OCI-M2 (cell line): Measurements from ENCODE around the gene REL.
"Not testable (repeated sequence)": the region's sequence is repeated elsewhere in the genome, so short reads cannot be mapped to it uniquely, and the experiment has no call there.

Experiments used
- DNase-seq: peaks from one replicate; lab custom pipeline; 2025; ENCODE audit not compliant: unreplicated experiment; lab: John Stamatoyannopoulos, UW

REL gene

DNA sequence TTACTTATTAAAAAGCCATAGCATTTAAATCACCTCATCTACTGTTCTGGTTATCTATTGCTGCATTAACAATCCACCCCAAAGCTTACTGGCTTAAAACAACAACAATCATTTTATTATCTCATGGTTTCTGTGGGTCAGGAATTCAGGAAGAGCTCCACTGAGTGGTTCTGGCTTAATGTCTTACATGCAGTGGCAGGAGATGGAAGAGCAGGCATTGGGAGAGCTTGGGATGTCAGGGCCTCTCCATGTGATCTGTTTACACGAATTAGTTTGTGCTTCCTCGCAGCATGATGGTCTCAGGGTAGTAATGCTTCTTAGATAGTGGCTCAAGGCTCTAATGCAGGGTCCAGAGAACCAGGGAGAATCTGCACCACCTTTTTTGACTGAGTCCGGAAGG is 14.4 kb upstream of the REL start:
- DNase-seq, result no peak

DNA sequence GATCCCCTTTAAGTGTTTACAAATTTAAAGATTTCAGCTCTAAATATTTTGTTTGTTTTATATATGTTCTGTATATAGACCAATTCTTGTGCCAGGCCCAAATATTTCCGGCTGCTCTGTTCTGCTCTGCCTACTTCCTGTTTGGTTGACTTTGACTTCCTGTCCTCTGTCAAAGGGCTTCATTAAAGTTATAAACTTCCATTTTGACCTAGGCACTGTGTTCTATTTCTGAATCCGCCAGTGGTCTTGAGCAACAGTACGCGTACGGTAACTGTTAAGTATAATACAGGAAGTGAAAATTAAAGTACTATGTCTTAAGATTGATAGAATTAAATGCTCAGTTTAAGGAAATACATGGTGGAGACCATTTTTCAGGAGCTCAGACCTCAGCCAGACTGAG is 13.5 kb upstream of the REL start:
- no peak for DNase-seq

DNA sequence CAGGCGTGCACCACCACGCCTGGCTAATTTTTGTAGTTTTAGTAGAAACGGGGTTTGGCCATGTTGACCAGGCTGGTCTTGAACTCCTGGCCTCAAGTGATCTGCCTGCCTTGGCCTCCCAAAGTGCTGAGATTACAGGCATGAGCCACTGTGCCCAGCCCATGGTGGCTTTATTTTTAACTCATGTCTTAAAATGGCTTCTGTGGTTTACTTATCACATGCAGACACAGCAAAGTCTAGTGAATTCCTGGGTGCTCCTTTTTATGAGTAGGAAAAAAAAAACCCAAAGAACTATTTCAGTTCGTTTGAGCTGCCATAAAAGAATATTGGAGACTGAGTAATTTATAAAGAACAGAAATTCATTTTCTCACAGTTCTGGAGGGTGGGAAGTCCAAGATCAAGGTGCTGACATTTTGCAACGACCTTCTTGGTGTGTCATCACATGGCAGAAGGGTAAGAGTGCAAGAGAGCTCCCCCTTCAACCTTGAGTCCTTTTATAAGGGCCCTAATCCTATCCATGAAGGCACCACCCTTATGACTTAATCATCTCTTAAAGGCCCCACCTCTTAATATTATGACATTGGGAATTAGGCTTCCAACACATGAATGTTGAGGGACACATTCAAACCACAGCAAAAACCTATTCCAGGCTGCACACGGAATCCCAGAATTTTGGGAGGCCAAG is 12.6 kb upstream of the REL start:
- DNase-seq, result no peak

DNA sequence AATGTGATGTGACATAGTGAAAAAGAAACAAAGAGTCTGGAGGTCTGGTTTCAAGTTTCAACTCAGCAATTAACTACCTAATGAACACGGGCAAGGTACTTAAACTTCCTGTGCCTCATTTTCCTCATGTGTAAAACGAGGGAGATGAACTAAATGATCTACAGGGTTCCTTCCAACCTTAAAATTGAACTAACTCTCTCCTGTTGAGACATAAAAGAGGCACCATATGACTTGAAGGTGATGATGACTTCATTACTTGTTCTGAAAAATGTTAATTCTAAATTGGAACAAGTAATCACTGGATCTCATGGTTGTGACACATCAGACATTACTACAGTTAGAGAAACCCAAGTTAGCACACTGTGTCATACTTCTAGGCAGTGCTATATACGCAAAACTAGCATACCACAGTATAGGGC is 8.9 kb upstream of the REL start:
- no peak for DNase-seq

DNA sequence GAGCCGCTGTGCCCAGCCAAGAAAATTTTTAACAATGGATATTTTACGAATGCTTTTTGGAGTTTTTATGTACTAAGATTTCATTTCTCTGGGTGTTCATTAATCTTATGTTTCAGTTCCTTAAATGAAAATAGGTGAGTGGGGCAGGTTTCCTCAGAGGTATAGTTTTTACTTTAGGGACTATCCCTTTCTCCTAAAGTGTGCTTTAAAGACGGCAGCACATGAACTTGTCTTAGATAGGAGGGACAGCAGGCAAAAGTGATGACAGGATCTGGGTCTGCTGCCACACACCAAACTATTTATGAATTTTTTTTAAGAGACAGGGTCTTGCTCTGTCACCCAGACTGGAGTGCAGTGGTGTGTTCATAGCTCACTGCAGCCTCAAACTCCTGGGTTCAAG is 8.0 kb upstream of the REL start:
- no peak for DNase-seq

DNA sequence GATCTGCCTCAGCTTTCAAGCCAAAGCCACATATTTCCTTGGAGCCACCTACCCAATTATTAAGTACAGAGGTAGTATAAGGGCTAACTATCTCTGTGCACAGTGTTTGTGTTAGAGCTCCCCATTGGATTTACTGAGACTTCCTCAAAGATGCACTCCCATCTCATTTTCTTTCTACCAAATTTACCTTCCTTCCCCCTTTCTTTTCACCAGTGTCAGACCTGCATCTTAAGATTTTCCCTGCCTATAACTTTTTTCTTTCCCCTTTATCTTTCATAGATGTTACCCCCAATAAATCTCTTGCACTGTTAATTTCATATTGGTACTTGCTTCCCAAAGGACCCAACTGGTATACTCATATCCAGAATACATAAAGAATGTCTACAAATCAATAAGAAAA is 5.9 kb upstream of the REL start:
- no peak for DNase-seq

DNA sequence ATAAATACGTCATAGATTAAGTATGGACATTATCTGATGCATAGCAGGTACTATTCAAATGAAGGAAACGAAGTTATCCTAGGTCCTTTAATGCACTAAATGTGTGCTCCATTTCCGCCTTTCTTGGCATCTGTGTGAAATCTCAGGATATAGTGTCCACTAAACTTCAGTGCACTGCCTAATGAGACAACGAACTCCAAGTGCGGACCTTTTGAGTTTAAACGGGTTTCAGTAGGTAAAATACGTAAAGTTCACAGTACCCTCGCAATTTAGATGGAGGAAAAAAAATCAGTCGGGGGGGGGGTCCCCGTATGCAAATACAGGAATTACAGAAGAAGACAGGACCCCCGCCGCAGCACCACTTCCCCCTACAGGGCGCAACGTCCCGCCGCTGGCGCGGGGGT is 729 bp upstream of the REL start:
- DNase-seq, result no peak

DNA sequence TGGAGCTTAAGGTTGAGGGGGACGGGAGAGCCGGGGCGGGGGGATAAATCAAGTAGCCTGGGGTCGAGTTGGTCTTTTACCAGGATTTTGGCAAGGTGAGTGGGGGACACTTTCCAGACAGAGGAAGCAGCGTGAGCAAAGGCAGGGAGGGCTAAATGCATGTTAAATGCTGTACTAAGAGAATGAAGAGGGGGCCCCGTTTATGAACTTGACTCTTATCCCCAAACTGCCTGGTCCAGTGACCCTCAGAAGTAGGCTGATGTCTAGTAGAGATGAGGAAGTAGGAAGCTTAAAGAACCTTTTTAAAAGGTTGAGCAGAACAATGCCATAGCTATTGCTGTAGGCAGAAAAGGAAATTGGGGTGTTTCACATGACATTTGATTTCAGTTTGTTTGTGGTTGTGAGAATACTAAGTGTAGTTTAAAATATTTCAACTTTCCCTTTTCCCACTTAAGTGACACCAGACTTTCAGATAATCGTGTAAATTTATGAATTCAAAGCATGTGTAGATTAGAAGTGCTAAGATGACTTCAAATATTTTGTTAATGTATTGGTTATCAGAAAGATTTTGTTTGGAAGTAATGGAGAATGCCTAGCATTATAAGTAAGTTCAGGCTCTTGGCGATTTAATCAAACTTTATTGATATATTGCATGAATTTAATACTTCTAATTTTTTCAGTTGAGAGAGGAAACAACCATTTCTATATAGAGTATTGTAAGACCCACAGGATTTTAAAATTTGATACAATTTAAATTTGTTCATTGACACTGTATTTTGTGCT is 1.8 kb downstream of the REL start:
- DNase-seq, result no peak

DNA sequence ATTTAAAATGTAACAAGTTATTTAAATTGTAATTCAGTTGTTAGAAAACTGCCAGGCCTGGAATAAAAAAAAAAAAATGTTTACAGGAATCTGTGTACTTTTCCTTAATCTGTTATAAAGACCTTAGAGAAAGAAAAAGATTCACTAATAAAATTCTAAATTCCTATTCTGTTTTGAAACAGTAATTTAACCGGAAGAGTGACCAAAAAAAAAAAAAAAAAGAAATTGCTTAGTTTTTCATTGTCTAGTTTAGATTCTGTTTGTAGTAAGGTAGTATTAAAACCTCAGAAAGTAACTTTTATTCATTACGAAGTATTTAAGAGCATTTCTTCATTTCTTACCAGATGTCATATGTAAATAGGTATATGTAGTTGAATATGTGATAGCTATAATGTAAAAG is 2.5 kb downstream of the REL start:
- no peak for DNase-seq

DNA sequence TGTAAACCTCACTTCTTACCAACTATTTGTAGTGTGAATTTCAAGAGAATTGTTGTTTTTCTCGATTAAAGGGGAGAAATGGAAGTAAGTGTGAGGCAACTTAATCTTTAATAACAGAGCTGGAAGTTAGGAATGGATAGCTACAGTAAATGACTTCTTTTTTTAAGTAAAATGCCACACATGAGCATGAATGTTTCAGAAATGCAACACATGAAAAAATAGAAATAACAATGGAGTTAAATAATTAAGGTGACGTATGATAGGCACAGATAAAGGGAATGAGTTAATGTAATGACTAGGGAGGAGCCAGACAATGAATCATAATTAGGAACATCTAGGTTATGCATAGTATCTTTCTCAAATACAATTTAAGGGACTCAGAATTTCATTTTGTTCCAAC is 3.4 kb downstream of the REL start:
- no peak for DNase-seq

DNA sequence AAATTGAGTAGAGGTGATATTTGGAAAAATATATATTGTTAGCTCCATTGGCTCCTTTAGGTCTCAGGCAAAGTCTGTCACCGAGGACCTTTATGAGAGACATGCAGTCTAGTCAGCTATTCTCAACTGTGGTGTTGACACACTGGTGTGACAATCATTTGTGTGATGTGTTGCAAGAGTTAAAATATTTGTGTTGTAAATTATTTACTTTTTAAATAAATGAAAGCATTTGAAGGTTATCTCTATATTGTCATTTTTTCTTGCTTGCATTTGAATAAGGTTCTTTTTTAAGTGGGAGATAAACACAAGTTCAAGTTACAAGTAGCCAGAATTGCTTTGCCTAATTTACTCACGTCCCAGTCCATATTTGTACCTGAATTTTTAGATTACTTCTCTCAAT is 4.3 kb downstream of the REL start:
- no peak for DNase-seq

DNA sequence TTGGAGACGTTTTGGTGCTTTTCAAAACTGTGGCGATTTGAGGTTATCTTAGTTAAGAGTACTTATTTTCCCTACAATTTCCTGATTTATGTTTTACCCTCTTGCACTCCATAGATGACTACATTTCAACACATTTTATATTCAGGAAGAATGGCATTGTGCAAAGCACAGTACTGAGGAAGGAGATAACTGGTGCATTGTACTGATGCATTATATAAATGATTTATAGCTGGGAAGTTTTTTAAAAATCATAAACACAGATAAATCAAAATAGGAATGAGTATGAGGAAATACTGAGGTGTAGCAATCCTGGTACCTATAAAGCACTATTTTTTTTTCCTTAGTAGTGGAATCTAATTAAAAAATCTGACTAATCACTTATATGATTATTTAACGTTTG is 5.6 kb downstream of the REL start:
- DNase-seq, result no peak

DNA sequence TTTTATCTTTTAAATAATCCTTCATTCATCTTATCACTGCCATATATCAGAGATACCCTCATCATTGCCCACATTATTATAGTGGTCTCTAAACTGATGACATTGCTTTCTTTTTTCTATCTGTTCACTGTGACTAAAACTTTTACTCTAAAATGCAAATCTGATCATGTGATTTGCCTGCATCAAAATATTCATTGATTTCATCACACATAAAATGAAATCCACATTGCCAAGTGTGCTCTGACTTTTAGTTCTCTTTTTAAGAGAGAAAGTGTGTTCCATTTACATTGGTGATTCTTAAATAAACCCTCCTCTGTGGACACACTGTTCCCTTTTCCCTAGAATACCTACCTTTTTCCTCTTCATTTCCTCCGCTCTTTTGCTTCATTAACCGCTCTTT is 7.5 kb downstream of the REL start:
- no peak for DNase-seq

DNA sequence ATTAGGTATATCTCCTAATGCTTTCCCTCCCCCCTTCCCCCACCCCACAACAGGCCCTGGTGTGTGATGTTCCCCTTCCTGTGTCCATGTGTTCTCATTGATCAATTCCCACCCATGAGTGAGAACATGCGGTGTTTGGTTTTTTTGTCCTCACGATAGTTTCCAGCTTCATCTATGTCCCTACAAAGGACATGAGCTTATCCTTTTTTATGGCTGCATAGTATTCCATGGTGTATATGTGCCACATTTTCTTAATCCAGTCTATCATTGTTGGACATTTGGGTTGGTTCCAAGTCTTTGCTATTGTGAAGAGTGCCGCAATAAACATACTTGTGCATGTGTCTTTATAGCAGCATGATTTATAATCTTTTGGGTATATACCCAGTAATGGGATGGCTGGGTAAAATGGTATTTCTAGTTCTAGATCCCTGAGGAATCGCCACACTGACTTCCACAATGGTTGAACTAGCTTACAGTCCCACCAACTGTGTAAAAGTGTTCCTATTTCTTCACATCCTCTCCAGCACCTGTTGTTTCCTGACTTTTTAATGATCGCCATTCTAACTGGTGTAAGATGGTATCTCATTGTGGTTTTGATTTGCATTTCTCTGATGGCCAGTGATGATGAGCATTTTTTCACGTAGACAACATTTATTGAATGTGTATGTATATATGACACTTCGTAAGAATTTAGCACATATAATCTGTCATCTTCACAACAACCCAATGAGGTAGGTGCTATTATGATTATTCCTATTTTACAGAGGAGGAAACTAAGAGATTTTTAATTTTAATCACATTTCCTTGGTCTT is 8.4 kb downstream of the REL start:
- not testable (repeated sequence) for DNase-seq

DNA sequence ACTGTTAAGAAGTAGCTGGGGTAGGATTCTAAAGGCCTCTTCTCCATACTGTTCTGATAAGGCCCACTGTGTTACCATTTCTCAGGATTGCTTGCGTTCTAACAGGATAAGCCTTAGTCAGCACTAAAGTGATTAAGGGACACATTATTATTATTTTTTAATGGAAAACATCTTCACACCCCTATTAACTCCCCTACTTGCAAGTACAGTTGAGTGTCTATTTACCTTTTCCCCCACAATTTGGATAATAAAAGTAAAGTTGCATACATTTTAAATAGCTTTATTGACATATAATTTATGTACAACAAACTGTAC is 9.0 kb downstream of the REL start:
- no peak for DNase-seq

DNA sequence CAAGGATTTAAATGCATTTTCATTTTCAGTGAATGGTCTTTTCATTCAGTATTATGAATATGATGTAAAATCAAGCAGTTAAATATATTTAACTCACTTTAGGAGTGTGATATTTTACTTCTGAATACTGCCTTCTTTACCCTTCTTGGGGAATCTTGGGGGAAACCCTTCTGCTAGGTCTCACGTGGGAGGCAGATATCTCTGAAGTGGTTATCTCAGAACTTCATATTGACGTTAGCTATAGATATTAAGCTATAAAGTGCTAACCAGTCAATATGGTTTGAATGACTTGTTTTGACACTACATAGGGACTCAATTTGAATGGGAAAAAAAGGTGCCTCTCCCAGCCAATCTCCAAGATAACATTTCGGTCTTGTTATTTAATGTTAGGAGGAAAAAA is 9.8 kb downstream of the REL start:
- no peak for DNase-seq

DNA sequence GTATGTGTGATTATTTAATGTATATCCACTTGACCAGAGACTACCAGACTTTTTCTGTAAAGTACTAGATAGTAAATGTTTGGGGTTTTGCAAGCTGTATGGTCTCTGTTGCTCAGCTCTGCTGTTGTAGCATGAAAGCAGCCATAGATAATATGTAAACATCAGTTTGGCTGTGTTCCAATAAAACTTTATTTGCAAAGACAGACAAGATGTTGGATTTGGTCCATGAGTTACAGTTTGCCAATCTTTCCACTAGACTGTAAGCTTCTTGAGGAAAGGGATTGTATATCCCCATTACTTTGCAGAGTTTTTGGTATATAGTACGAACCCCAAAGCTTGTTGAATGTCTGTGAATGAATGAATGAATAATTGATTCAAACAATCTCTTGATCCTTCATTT is 17.2 kb downstream of the REL start:
- no peak for DNase-seq

DNA sequence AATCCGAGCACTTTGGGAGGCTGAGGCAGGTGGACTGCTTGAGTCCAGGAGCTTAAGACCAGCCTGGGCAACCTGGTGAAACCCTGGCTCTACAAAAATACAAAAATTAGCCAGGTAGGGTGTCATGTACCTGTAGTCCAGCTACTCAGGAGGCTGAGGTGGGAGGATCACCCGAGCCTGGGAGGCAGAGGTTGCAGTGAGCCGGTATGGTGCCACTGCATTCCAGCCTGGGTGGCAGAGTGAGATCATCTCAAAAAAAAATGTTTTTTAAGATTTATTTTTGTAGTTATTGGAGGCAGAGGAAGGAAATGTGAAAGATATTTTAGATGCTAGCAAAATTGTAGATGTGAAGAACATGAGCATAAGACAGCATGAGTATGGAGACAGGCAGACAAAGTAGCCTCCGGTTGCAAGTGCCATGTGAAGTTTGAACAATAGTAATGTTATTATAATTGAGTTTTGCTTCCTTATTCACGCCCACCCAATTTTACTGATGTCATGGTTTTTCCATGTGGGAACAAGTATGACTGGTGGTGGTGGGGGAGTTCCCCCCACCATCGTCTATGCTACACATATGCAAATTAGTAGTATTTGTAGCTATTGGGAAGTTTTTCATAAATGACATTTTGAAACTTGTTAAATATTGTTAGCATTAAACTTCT is 18.0 kb downstream of the REL start:
- DNase-seq, result no peak

DNA sequence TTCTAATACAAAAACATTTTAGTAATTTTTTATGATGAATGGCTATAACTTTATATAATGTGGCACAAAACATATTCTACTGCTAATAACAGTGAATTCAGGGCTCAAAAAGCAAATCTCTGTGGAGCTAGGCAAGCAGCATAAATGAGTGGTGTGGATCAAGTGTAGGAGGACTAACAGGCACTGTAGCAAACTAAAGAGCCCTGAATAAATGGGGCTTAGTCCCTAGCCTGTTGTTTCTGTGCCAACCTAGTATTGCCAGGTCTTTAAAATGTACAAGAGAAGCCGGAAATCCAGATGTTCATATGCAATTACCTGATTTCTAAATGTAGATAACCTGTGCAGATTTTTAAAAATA is 18.5 kb downstream of the REL start:
- DNase-seq, result no peak

DNA sequence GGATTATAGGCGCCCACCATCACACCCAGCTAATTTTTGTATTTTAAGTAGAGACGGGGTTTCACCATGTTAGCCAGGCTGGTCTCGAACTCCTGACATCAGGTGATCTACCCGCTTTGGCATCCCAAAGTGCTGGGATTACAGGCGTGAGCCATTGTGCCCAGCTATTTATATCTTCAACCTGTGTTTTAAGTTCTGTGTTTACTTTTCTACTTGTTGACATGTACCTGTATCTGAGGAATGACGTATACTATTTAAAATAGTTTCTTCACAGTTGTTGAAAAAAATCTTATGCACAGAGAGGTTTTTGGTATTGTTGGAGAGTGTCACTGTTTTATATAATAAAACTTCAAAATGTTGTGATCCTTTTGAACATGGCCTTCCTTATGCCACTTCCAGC is 19.9 kb downstream of the REL start:
- not testable (repeated sequence) for DNase-seq

DNA sequence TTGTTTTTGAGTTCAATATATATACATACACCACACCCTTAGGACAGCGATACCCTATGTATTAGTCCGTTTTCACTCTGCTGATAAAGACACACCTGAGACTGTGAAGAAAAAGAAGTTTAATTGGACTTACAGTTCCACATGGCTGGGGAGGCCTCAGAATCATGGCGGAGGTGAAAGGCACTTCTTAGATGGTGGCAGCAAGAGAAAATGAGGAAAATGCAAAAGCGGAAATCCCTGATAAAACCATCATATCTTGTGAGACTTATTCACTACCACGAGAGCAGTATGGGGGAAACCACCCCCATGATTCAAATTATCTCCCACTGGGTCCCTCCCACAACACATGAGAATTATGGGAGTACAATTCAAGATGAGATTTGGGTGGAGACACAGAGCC is 24.5 kb downstream of the REL start:
- DNase-seq, result not testable (repeated sequence)

DNA sequence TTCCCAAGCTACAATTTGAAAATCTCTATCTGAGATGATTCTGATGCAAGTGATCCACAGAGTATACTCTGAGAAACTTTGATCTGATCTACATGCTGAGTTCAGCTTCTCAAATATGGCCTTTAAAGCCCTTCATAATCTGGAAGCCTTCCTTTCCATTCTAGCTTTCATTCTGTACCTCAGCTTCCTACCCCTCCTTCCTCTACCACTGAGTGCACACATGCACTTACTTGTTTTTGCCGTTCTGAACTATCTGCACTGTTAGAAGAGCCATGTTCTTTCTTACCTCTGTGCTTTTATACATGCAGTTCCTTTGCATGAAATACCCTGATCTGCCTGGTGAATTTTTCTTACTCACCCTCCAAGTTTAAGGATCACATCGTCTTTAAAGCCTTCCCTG is 25.0 kb downstream of the REL start:
- no peak for DNase-seq
